ENCODE measurements around the gene SVIL.
"Not testable (repeated sequence)": the region's sequence is repeated elsewhere in the genome, so short reads cannot be mapped to it uniquely, and the experiment has no call there.

Gene SVIL

GRCh38 chr10:29484677-29485076 lies 150.1 kb downstream of the SVIL start:
- H3K4me3 ChIP-seq (ENCODE audit: low read length in 2 of 2); H3K27me3 ChIP-seq (ENCODE audit: control insufficient read depth in 2 of 2, insufficient read depth in 2 of 2, low read length in 2 of 2); H3K27ac ChIP-seq (ENCODE audit: low read depth in 2 of 2, low read length in 2 of 2); H3K9ac ChIP-seq (ENCODE audit: low read depth in 1 of 2, low read length in 2 of 2); H3K4me1 ChIP-seq (ENCODE audit: control insufficient read depth in 2 of 2, insufficient read depth in 2 of 2, low read length in 2 of 2); H3K9me3 ChIP-seq (ENCODE audit: control insufficient read depth in 2 of 2, low read length in 2 of 2): not testable (repeated sequence)
- H3K36me3 ChIP-seq (ENCODE audit: control insufficient read depth in 2 of 2, insufficient read depth in 2 of 2, low read length in 2 of 2) = peaks cover 32 to 44% of the 10 kb centered on the region in 2 donors

DNA sequence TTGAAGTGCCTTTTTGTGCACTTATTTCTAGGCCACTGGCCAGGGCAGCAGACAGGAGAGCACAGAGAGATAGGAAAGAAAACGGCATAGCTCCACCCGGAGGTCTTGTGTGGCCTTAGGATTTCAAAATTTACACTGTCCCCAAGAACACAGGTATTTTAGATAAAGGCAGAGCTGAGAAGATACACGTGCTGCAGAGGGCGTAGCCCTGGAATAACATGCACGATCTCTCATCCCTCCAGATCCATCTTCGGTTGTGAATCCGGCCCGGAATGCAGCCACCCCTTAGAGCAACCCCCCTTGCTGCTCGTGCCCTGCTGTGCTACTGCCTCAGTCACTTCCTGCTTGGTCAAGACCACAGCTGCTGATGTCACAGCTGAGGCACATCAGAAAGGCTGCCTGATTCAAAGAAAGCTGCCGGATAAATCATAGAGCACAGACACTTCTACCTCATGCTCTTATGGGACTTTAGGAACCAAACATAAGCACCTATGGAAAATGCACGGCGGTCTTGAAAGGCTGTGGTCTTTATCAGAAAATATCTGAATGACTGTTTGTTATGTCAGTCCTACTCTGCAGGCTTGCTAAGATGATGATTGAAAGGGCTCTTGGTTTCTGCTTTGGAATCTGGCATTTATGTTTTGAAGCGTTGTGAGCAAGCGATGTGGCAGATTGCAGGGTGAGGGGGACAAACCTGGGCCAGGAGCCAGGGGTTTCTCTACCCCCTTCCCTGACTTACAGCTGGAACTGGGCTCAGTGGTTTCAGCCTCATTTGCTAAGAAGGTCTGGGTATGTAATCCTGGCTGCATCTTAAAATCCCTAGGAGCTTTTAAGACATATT lies 152.0 kb downstream of the SVIL start:
- Histone ChIP-seq H3K9ac (ENCODE audit: low read depth in 1 of 2, low read length in 2 of 2) (no peak overlapping the region), H3K27ac (ENCODE audit: low read depth in 2 of 2, low read length in 2 of 2) (no peak overlapping the region), H3K36me3 (ENCODE audit: control insufficient read depth in 2 of 2, insufficient read depth in 2 of 2, low read length in 2 of 2) (peaks cover 39 to 42% of the 10 kb centered on the region in 2 donors), H3K27me3 (ENCODE audit: control insufficient read depth in 2 of 2, insufficient read depth in 2 of 2, low read length in 2 of 2) (no peaks in the 10 kb centered on the region), H3K9me3 (ENCODE audit: control insufficient read depth in 2 of 2, low read length in 2 of 2) (no peaks in the 10 kb centered on the region), H3K4me1 (ENCODE audit: control insufficient read depth in 2 of 2, insufficient read depth in 2 of 2, low read length in 2 of 2) (no peaks in the 10 kb centered on the region), H3K4me3 (ENCODE audit: low read length in 2 of 2) (no peak overlapping the region)

GRCh38 chr10:29481906-29482440 lies 152.8 kb downstream of the SVIL start:
- H3K4me1 ChIP-seq (ENCODE audit: control insufficient read depth in 2 of 2, insufficient read depth in 2 of 2, low read length in 2 of 2) = no peaks in the 10 kb centered on the region
- H3K9ac ChIP-seq (ENCODE audit: low read depth in 1 of 2, low read length in 2 of 2) = no peak overlapping the region
- no peaks in the 10 kb centered on the region for H3K9me3 ChIP-seq (ENCODE audit: control insufficient read depth in 2 of 2, low read length in 2 of 2)
- H3K4me3 ChIP-seq (ENCODE audit: low read length in 2 of 2) = no peak overlapping the region
- H3K27me3 ChIP-seq (ENCODE audit: control insufficient read depth in 2 of 2, insufficient read depth in 2 of 2, low read length in 2 of 2) = no peaks in the 10 kb centered on the region
- H3K27ac ChIP-seq (ENCODE audit: low read depth in 2 of 2, low read length in 2 of 2) = no peak overlapping the region
- peaks cover 39 to 44% of the 10 kb centered on the region in 2 donors for H3K36me3 ChIP-seq (ENCODE audit: control insufficient read depth in 2 of 2, insufficient read depth in 2 of 2, low read length in 2 of 2)

GRCh38 chr10:29479981-29480954 lies 154.5 kb downstream of the SVIL start:
- Histone ChIP-seq H3K27me3 (ENCODE audit: control insufficient read depth in 2 of 2, insufficient read depth in 2 of 2, low read length in 2 of 2) (no peaks in the 10 kb centered on the region), H3K4me1 (ENCODE audit: control insufficient read depth in 2 of 2, insufficient read depth in 2 of 2, low read length in 2 of 2) (no peaks in the 10 kb centered on the region), H3K9me3 (ENCODE audit: control insufficient read depth in 2 of 2, low read length in 2 of 2) (no peaks in the 10 kb centered on the region), H3K36me3 (ENCODE audit: control insufficient read depth in 2 of 2, insufficient read depth in 2 of 2, low read length in 2 of 2) (peaks cover 37 to 38% of the 10 kb centered on the region in 2 donors), H3K9ac (ENCODE audit: low read depth in 1 of 2, low read length in 2 of 2) (no peak overlapping the region), H3K27ac (ENCODE audit: low read depth in 2 of 2, low read length in 2 of 2) (no peak overlapping the region), H3K4me3 (ENCODE audit: low read length in 2 of 2) (no peak overlapping the region)

- Histone ChIP-seq H3K4me1 (ENCODE audit: control insufficient read depth in 2 of 2, insufficient read depth in 2 of 2, low read length in 2 of 2) (no peaks in the 10 kb centered on the region), H3K36me3 (ENCODE audit: control insufficient read depth in 2 of 2, insufficient read depth in 2 of 2, low read length in 2 of 2) (peaks cover 32 to 36% of the 10 kb centered on the region in 2 donors), H3K9me3 (ENCODE audit: control insufficient read depth in 2 of 2, low read length in 2 of 2) (no peaks in the 10 kb centered on the region), H3K27me3 (ENCODE audit: control insufficient read depth in 2 of 2, insufficient read depth in 2 of 2, low read length in 2 of 2) (no peaks in the 10 kb centered on the region), H3K27ac (ENCODE audit: low read depth in 2 of 2, low read length in 2 of 2) (no peak overlapping the region), H3K9ac (ENCODE audit: low read depth in 1 of 2, low read length in 2 of 2) (no peak overlapping the region), H3K4me3 (ENCODE audit: low read length in 2 of 2) (no peak overlapping the region)
Measured at GRCh38 chr10:29479081-29479925, 155.5 kb downstream of the SVIL start.

DNA sequence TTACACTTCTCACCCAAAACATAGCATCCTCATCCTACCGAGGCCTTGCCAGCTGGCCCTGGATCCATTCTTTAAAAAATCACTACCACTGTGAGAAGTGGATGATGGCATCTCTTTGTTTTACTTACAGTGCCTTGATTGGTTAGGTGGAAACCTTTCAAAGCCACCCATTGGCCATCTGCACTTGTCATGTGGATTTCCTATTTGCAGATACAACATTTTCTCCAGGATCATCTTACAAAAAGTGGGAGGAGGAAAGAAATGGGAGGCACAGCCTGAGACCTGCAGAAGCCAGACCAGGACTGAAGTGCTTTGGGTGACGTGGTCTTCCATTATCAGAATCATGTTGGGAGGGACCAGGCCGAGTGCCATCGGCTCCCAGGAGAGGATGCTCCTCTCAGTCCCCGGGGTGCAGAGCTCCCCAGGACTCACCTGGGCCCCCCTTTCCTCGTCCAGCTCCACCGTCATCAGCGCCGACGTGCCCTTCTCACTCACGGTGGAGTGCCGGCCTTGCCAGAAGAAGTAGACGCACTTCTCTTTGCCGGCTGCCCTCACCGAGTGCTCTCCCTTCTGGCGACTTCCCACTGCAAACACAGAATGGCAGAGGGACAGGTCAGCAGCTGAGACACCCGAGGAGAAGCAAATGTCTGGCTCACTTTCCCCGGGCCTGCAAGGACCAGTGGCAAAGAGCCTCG lies 161.2 kb downstream of the SVIL start:
- H3K27me3 ChIP-seq (ENCODE audit: control insufficient read depth in 2 of 2, insufficient read depth in 2 of 2, low read length in 2 of 2) = no peaks in the 10 kb centered on the region
- H3K4me1 ChIP-seq (ENCODE audit: control insufficient read depth in 2 of 2, insufficient read depth in 2 of 2, low read length in 2 of 2) = no peaks in the 10 kb centered on the region
- no peaks in the 10 kb centered on the region for H3K9me3 ChIP-seq (ENCODE audit: control insufficient read depth in 2 of 2, low read length in 2 of 2)
- H3K4me3 ChIP-seq (ENCODE audit: low read length in 2 of 2) = no peak overlapping the region
- no peak overlapping the region for H3K9ac ChIP-seq (ENCODE audit: low read depth in 1 of 2, low read length in 2 of 2)
- peaks cover 47 to 54% of the 10 kb centered on the region in 2 donors for H3K36me3 ChIP-seq (ENCODE audit: control insufficient read depth in 2 of 2, insufficient read depth in 2 of 2, low read length in 2 of 2)
- no peak overlapping the region for H3K27ac ChIP-seq (ENCODE audit: low read depth in 2 of 2, low read length in 2 of 2)

- H3K9ac ChIP-seq (ENCODE audit: low read depth in 1 of 2, low read length in 2 of 2) = no peak overlapping the region
- H3K4me3 ChIP-seq (ENCODE audit: low read length in 2 of 2) = no peak overlapping the region
- H3K9me3 ChIP-seq (ENCODE audit: control insufficient read depth in 2 of 2, low read length in 2 of 2) = no peaks in the 10 kb centered on the region
- no peaks in the 10 kb centered on the region for H3K27me3 ChIP-seq (ENCODE audit: control insufficient read depth in 2 of 2, insufficient read depth in 2 of 2, low read length in 2 of 2)
- no peak overlapping the region for H3K27ac ChIP-seq (ENCODE audit: low read depth in 2 of 2, low read length in 2 of 2)
- H3K36me3 ChIP-seq (ENCODE audit: control insufficient read depth in 2 of 2, insufficient read depth in 2 of 2, low read length in 2 of 2) = peaks cover 43 to 54% of the 10 kb centered on the region in 2 donors
- no peaks in the 10 kb centered on the region for H3K4me1 ChIP-seq (ENCODE audit: control insufficient read depth in 2 of 2, insufficient read depth in 2 of 2, low read length in 2 of 2)
Measured at GRCh38 chr10:29473087-29473356, 161.7 kb downstream of the SVIL start.

DNA sequence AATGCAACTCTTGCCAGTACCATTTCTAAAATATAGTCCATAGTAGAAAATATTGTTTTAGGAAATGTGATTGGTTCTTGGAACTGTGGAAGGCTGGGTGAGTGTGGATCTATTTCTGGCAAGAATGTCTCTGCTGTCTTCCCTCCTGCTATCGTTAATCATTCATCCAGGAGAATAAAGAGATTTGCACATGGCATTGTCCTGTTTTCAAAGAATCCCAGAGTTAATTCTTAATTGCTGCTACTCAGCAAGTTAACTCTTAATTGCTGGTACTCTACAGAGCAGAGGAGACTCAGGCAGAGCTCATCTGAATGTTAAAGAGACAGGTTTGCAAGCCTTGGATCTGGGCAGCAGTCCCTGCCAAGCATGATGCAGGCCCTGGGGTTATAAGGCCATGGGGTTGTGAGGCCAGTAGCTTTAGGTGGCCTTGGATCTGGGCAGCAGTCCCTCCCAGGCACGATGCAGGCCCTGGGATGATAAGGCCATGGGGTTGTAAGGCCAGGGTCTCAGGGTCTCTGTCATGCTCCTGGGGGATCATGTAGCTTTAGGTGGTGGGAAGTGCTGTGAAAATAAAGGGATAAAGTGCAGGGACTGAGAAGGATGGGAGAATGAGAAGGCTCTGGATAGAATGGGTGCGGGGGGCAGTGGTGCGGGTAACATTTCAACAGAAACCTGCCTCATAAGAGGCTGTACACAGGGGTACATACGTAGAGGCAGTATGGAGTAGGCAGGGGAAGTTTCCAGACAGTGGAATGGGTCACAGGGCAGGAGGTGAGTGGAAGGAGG lies 162.3 kb downstream of the SVIL start:
- Histone ChIP-seq H3K4me3 (ENCODE audit: low read length in 2 of 2) (no peak overlapping the region), H3K9me3 (ENCODE audit: control insufficient read depth in 2 of 2, low read length in 2 of 2) (no peaks in the 10 kb centered on the region), H3K9ac (ENCODE audit: low read depth in 1 of 2, low read length in 2 of 2) (no peak overlapping the region), H3K27me3 (ENCODE audit: control insufficient read depth in 2 of 2, insufficient read depth in 2 of 2, low read length in 2 of 2) (no peaks in the 10 kb centered on the region), H3K36me3 (ENCODE audit: control insufficient read depth in 2 of 2, insufficient read depth in 2 of 2, low read length in 2 of 2) (peaks cover 43 to 55% of the 10 kb centered on the region in 2 donors), H3K27ac (ENCODE audit: low read depth in 2 of 2, low read length in 2 of 2) (no peak overlapping the region), H3K4me1 (ENCODE audit: control insufficient read depth in 2 of 2, insufficient read depth in 2 of 2, low read length in 2 of 2) (no peaks in the 10 kb centered on the region)

GRCh38 chr10:29471544-29471859 lies 163.3 kb downstream of the SVIL start:
- Histone ChIP-seq H3K9ac (ENCODE audit: low read depth in 1 of 2, low read length in 2 of 2) (no peak overlapping the region), H3K9me3 (ENCODE audit: control insufficient read depth in 2 of 2, low read length in 2 of 2) (no peaks in the 10 kb centered on the region), H3K4me3 (ENCODE audit: low read length in 2 of 2) (no peak overlapping the region), H3K36me3 (ENCODE audit: control insufficient read depth in 2 of 2, insufficient read depth in 2 of 2, low read length in 2 of 2) (peaks cover 47 to 63% of the 10 kb centered on the region in 2 donors), H3K27me3 (ENCODE audit: control insufficient read depth in 2 of 2, insufficient read depth in 2 of 2, low read length in 2 of 2) (no peaks in the 10 kb centered on the region), H3K4me1 (ENCODE audit: control insufficient read depth in 2 of 2, insufficient read depth in 2 of 2, low read length in 2 of 2) (no peaks in the 10 kb centered on the region), H3K27ac (ENCODE audit: low read depth in 2 of 2, low read length in 2 of 2) (no peak overlapping the region)
